ENCODE measurements around the gene AURKAIP1. TPM values are rescaled to one million over a fixed set of nuclear protein-coding genes. Genes with fewer than 3 reads are reported as not detected.

The AURKAIP1 gene
- total and polyA plus RNA-seq, 2 of the 13 experiments (the other 11 are each of a cell fraction or from before 2014, with no cell fraction given), result 69.5 to 175 TPM

DNA sequence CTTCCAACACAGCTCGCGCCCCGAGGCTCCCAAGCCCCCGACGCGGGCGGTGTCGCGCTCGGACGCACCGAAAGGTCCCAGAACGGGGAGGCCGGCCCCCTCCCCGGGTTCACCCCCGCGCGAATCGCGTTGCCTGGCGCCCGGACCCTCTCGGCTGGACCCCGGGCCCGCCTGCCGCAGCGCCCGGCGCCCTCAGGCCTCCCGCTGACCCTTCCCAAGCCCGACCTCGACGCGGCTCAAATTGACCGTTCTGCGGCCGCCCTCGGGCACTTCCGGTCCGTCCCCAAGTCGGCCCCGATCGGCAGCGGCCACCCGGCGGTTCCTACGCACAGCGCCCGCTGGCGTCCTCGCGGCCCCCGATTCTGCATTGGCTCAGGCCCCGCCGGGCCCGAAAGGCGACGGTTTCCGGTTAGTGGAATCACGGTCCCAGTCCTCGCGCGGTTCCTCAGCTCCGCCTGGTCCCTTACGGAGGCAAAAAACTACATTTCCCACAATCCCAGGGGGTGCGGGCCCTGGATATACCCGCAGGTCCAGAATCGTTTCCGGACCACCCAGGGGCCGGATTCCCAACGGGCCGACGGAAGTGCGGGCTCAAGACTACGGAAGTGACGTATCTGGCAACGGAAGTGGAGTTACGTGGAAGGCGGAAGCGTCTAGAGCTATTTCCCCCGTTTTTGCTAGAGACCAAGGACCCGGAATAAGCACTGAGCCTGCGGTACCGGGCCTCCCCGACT, at the start of gene AURKAIP1 (continued):
- TF ChIP-seq CEBPG (CRISPR knock-in tag; IDR thresholded peaks at IDR 0.05) (peak; percentile 29; the same call in 1 of the 2 replicates), CHD2 (IDR thresholded peaks at IDR 0.05; ENCODE audit: low read depth, low read length) (peak; percentile 96), CCAR2 (optimal IDR thresholded peaks at IDR 0.05; ENCODE audit: low read depth, low read length) (peak; percentile 90), HOXA5 (CRISPR knock-in tag; IDR thresholded peaks at IDR 0.05) (peak; percentile 92), SOX13 (IDR thresholded peaks at IDR 0.05) (no peak), SOX13 (CRISPR knock-in tag; conservative IDR thresholded peaks at IDR 0.05 in 1 of 2, IDR thresholded peaks at IDR 0.05 in 1 of 2) (peak in 1 of 2 experiments; percentile 76; a peak in 2 of 4 replicates), ZBTB20 (CRISPR knock-in tag; IDR thresholded peaks at IDR 0.05; ENCODE audit: borderline replicate concordance, low read depth) (peak; percentile 69), SIX1 (CRISPR knock-in tag; IDR thresholded peaks at IDR 0.05; ENCODE audit: borderline replicate concordance) (peak; percentile 38; the same call in 1 of the 2 replicates), ZNF709 (CRISPR knock-in tag; IDR thresholded peaks at IDR 0.05) (peak; percentile 93), NCOA1 (CRISPR knock-in tag; IDR thresholded peaks at IDR 0.05) (peak; percentile 89; the same call in 1 of the 2 replicates), TEAD3 (CRISPR knock-in tag; optimal IDR thresholded peaks at IDR 0.05; ENCODE audit: borderline replicate concordance) (peak; percentile 82), POLR2AphosphoS5 (IDR thresholded peaks at IDR 0.05; ENCODE audit: low read depth, low read length) (peak; percentile 62; the same call in 1 of the 2 replicates), ZNF501 (CRISPR knock-in tag; IDR thresholded peaks at IDR 0.05) (peak; percentile 98), ZNF317 (CRISPR knock-in tag; IDR thresholded peaks at IDR 0.05) (peak; percentile 77), ZNF460 (CRISPR knock-in tag; IDR thresholded peaks at IDR 0.05; ENCODE audit: borderline replicate concordance) (peak; percentile 82; the same call in 1 of the 2 replicates), ZBTB3 (CRISPR knock-in tag; IDR thresholded peaks at IDR 0.05; ENCODE audit: borderline replicate concordance, low read depth) (0 out of 2 replicates have a peak, but pooled peaks have one; percentile 41), CENPT (CRISPR knock-in tag; IDR thresholded peaks at IDR 0.05; ENCODE audit: low read depth) (peak; percentile 40; the same call in 1 of the 2 replicates)
- TF ChIP-seq, protein P1, sequence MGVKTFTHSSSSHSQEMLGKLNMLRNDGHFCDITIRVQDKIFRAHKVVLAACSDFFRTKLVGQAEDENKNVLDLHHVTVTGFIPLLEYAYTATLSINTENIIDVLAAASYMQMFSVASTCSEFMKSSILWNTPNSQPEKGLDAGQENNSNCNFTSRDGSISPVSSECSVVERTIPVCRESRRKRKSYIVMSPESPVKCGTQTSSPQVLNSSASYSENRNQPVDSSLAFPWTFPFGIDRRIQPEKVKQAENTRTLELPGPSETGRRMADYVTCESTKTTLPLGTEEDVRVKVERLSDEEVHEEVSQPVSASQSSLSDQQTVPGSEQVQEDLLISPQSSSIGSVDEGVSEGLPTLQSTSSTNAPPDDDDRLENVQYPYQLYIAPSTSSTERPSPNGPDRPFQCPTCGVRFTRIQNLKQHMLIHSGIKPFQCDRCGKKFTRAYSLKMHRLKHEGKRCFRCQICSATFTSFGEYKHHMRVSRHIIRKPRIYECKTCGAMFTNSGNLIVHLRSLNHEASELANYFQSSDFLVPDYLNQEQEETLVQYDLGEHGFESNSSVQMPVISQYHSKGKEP (CRISPR knock-in tag; IDR thresholded peaks at IDR 0.05), result peak; percentile 66; the same call in 1 of the 2 replicates
- TF ChIP-seq, protein P2, sequence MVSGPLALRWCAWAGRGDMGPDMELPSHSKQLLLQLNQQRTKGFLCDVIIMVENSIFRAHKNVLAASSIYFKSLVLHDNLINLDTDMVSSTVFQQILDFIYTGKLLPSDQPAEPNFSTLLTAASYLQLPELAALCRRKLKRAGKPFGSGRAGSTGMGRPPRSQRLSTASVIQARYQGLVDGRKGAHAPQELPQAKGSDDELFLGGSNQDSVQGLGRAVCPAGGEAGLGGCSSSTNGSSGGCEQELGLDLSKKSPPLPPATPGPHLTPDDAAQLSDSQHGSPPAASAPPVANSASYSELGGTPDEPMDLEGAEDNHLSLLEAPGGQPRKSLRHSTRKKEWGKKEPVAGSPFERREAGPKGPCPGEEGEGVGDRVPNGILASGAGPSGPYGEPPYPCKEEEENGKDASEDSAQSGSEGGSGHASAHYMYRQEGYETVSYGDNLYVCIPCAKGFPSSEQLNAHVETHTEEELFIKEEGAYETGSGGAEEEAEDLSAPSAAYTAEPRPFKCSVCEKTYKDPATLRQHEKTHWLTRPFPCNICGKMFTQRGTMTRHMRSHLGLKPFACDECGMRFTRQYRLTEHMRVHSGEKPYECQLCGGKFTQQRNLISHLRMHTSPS (CRISPR knock-in tag; IDR thresholded peaks at IDR 0.05; ENCODE audit: low read depth), result no peak
- TF ChIP-seq, protein P3, sequence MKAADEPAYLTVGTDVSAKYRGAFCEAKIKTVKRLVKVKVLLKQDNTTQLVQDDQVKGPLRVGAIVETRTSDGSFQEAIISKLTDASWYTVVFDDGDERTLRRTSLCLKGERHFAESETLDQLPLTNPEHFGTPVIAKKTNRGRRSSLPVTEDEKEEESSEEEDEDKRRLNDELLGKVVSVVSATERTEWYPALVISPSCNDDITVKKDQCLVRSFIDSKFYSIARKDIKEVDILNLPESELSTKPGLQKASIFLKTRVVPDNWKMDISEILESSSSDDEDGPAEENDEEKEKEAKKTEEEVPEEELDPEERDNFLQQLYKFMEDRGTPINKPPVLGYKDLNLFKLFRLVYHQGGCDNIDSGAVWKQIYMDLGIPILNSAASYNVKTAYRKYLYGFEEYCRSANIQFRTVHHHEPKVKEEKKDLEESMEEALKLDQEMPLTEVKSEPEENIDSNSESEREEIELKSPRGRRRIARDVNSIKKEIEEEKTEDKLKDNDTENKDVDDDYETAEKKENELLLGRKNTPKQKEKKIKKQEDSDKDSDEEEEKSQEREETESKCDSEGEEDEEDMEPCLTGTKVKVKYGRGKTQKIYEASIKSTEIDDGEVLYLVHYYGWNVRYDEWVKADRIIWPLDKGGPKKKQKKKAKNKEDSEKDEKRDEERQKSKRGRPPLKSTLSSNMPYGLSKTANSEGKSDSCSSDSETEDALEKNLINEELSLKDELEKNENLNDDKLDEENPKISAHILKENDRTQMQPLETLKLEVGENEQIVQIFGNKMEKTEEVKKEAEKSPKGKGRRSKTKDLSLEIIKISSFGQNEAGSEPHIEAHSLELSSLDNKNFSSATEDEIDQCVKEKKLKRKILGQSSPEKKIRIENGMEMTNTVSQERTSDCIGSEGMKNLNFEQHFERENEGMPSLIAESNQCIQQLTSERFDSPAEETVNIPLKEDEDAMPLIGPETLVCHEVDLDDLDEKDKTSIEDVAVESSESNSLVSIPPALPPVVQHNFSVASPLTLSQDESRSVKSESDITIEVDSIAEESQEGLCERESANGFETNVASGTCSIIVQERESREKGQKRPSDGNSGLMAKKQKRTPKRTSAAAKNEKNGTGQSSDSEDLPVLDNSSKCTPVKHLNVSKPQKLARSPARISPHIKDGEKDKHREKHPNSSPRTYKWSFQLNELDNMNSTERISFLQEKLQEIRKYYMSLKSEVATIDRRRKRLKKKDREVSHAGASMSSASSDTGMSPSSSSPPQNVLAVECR (CRISPR knock-in tag; IDR thresholded peaks at IDR 0.05; ENCODE audit: borderline replicate concordance), result peak; percentile 98
- TF ChIP-seq, protein P4, sequence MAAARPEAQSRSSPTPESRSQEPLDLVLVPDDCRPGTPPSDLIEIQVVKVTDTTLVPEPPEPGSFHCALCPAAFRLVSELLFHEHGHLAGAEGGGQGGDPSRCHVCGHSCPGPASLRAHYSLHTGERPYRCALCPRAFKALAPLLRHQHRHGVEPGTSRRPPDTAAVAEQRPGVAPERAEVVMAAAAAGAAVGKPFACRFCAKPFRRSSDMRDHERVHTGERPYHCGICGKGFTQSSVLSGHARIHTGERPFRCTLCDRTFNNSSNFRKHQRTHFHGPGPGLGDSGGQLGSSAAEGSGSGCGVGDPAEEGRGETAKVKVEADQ (CRISPR knock-in tag; IDR thresholded peaks at IDR 0.05; ENCODE audit: borderline replicate concordance), result peak; percentile 74; the same call in 1 of the 2 replicates
